ENCODE measurements around the gene PLOD1. TPM values are rescaled to one million over a fixed set of nuclear protein-coding genes. Genes with fewer than 3 reads are reported as not detected.

PLOD1 gene
- total RNA-seq, 1 experiment from 2014 or later, result 156 TPM

- ATAC-seq (no peak), DNase-seq (ENCODE audit: low read depth, low spot score) (no peak)
- H3K27ac ChIP-seq (ENCODE audit: low read length), result no peak overlapping the region
- no peak overlapping the region for H3K4me3 ChIP-seq (ENCODE audit: low read depth in 2 of 2, low read length in 2 of 2)
- no TSS peak for BruUV-seq (replicated peaks)
- H3K4me1 ChIP-seq (ENCODE audit: control insufficient read depth, insufficient read depth, low read length), result no peaks in the 10 kb centered on the region
- in situ Hi-C loops (cut with HindIII; ENCODE audit: low pct_unique_long_range_greater_than_20kb, low sequenced_read_pairs), result no loop called here
- ChIA-PET CTCF (no interaction called here), POLR2A (no interaction called here)
- intact Hi-C loops (cut with micrococcal nuclease; ENCODE audit: unreplicated experiment), result no loop called here
- TF ChIP-seq SIN3A (IDR thresholded peaks at IDR 0.05; ENCODE audit: borderline replicate concordance, insufficient read depth, low read depth, low read length), result no peak
- no peak for TF ChIP-seq TCF7L2 (IDR thresholded peaks at IDR 0.05; ENCODE audit: low read depth, low read length)
- no peak for TF ChIP-seq POLR2AphosphoS5 (IDR thresholded peaks at IDR 0.05; ENCODE audit: low read depth, low read length)
- TF ChIP-seq REST (IDR thresholded peaks at IDR 0.05; ENCODE audit: insufficient read depth in 1 of 2, low read depth in 2 of 2, low read length in 1 of 2), result no peak
- no peak for TF ChIP-seq CTCF (IDR thresholded peaks at IDR 0.05)
- peaks cover 20% of the 10 kb centered on the region for H3K36me3 ChIP-seq (ENCODE audit: control insufficient read depth, insufficient read depth, low read length)
- H3K9me3 ChIP-seq (ENCODE audit: control insufficient read depth, insufficient read depth, low read depth, low read length), result no peaks in the 10 kb centered on the region
- H3K27me3 ChIP-seq (ENCODE audit: control insufficient read depth, insufficient read depth, low read length), result no peaks in the 10 kb centered on the region
These were observed 74.9 kb downstream of the PLOD1 start for GRCh38 chr1:12009318-12009947.

GRCh38 chr1:12010746-12011570 is 76.4 kb downstream of the PLOD1 start:
- no peaks in the 10 kb centered on the region for H3K4me1 ChIP-seq (ENCODE audit: control insufficient read depth, insufficient read depth, low read length)
- BruUV-seq (replicated peaks), result no TSS peak
- no peak overlapping the region for H3K4me3 ChIP-seq (ENCODE audit: low read depth in 2 of 2, low read length in 2 of 2)
- H3K27ac ChIP-seq (ENCODE audit: low read length), result no peak overlapping the region
- ChIA-PET CTCF (no interaction called here), POLR2A (interaction anchor here (0.6 kb wide), 1 partner anchor 11 kb away, joined by 4 read pairs; no protein-coding TSS in a partner anchor)
- no peaks in the 10 kb centered on the region for H3K27me3 ChIP-seq (ENCODE audit: control insufficient read depth, insufficient read depth, low read length)
- in situ Hi-C loops (cut with HindIII; ENCODE audit: low pct_unique_long_range_greater_than_20kb, low sequenced_read_pairs), result no loop called here
- no peak for ATAC-seq
- no peak for TF ChIP-seq POLR2AphosphoS5 (IDR thresholded peaks at IDR 0.05; ENCODE audit: low read depth, low read length)
- no peak for TF ChIP-seq REST (IDR thresholded peaks at IDR 0.05; ENCODE audit: insufficient read depth in 1 of 2, low read depth in 2 of 2, low read length in 1 of 2)
- no peak for TF ChIP-seq CTCF (IDR thresholded peaks at IDR 0.05)
- no peak for TF ChIP-seq SIN3A (IDR thresholded peaks at IDR 0.05; ENCODE audit: borderline replicate concordance, insufficient read depth, low read depth, low read length)
- no peak for TF ChIP-seq TCF7L2 (IDR thresholded peaks at IDR 0.05; ENCODE audit: low read depth, low read length)
- H3K36me3 ChIP-seq (ENCODE audit: control insufficient read depth, insufficient read depth, low read length), result peaks cover 14% of the 10 kb centered on the region
- no peaks in the 10 kb centered on the region for H3K9me3 ChIP-seq (ENCODE audit: control insufficient read depth, insufficient read depth, low read depth, low read length)
- intact Hi-C loops (cut with micrococcal nuclease; ENCODE audit: unreplicated experiment), result no loop called here
- no peak for DNase-seq (ENCODE audit: low read depth, low spot score)

All from Panc1 (cell line).